H9 (cell line): ENCODE results near the gene CDK2AP2. TPM values are rescaled to one million over a fixed set of nuclear protein-coding genes. Genes with fewer than 3 reads are reported as not detected.
A peak's percentile ranks its signal among the peaks of the same experiment; 100 is the strongest.
"Not testable (repeated sequence)": the region's sequence is repeated elsewhere in the genome, so short reads cannot be mapped to it uniquely, and the experiment has no call there.

Experiments used
- DNase-seq: peaks from one replicate; pipeline ENCODE4 v3.0.0-alpha.2; 2017
- H2AFZ ChIP-seq: one replicate; pipeline ENCODE4 v1.6.1; 2013; ENCODE audit warnings: mild to moderate bottlenecking, low read length, control low read depth, moderate library complexity
- H2AK5ac ChIP-seq: 2 replicates; pipeline ENCODE4 v1.6.1; 2013; ENCODE audit warnings: low read length, control low read depth, mixed read lengths; ENCODE audit not compliant: insufficient read length
- H2BK120ac ChIP-seq: one replicate; pipeline ENCODE4 v1.6.1; 2013; ENCODE audit warnings: low read depth, mild to moderate bottlenecking, low read length, control low read depth, inconsistent platforms; ENCODE audit not compliant: poor library complexity, severe bottlenecking
- H2BK12ac ChIP-seq: 2 replicates; pipeline ENCODE4 v1.6.1; 2013; ENCODE audit warnings: low read length, control low read depth, mixed read lengths, low read depth; ENCODE audit not compliant: insufficient read length
- H2BK15ac ChIP-seq: 2 replicates; pipeline ENCODE4 v1.6.1; 2013; ENCODE audit warnings: low read depth, low read length, control low read depth
- H2BK20ac ChIP-seq: one replicate; pipeline ENCODE4 v1.6.1; 2013; ENCODE audit warnings: low read depth, mild to moderate bottlenecking, low read length, control low read depth, inconsistent platforms; ENCODE audit not compliant: poor library complexity, severe bottlenecking
- H2BK5ac ChIP-seq: 2 replicates; pipeline ENCODE4 v1.6.1; 2013; ENCODE audit warnings: low read length, control low read depth, mixed read lengths; ENCODE audit not compliant: insufficient read length
- H3K14ac ChIP-seq: 2 replicates; pipeline ENCODE4 v1.6.1; 2013; ENCODE audit warnings: low read length, control low read depth; ENCODE audit not compliant: insufficient read depth
- H3K18ac ChIP-seq: 2 replicates; pipeline ENCODE4 v1.6.1; 2013; ENCODE audit warnings: low read depth, mild to moderate bottlenecking, mixed read lengths, low read length, control low read depth; ENCODE audit not compliant: insufficient read length
- H3K23ac ChIP-seq: 2 replicates; pipeline ENCODE4 v1.6.1; 2013; ENCODE audit warnings: low read length, control low read depth, mixed read lengths, low read depth; ENCODE audit not compliant: insufficient read length
- H3K23me2 ChIP-seq: 2 replicates; pipeline ENCODE4 v1.6.1; 2013; ENCODE audit warnings: low read depth, mild to moderate bottlenecking, mixed read lengths, low read length, control low read depth; ENCODE audit not compliant: insufficient read length, poor library complexity, severe bottlenecking
- H3K27ac ChIP-seq: 2 replicates; pipeline ENCODE4 v1.5.1; 2013; ENCODE audit warnings: low read length, control low read depth, mixed read lengths, low read depth; ENCODE audit not compliant: insufficient read length
- H3K27me3 ChIP-seq: 2 replicates; pipeline ENCODE4 v1.6.1; 2013; ENCODE audit warnings: low read length, control low read depth, inconsistent platforms; ENCODE audit not compliant: insufficient read depth
- H3K4ac ChIP-seq: 2 replicates; pipeline ENCODE4 v1.6.1; 2013; ENCODE audit warnings: low read depth, mild to moderate bottlenecking, control low read depth, inconsistent platforms, low read length, moderate library complexity
- H3K4me1 ChIP-seq: 2 replicates; pipeline ENCODE4 v1.6.1; 2013; ENCODE audit warnings: low read length, control low read depth, inconsistent platforms; ENCODE audit not compliant: insufficient read depth
- H3K4me2 ChIP-seq: 2 replicates; pipeline ENCODE4 v1.6.1; 2013; ENCODE audit warnings: low read length, control low read depth, mixed read lengths; ENCODE audit not compliant: insufficient read length, insufficient read depth
- H3K56ac ChIP-seq: 2 replicates; pipeline ENCODE4 v1.6.1; 2013; ENCODE audit warnings: low read depth, mild to moderate bottlenecking, mixed read lengths, low read length, control low read depth; ENCODE audit not compliant: insufficient read length
- H3K79me1 ChIP-seq: 2 replicates; pipeline ENCODE4 v1.6.1; 2013; ENCODE audit warnings: low read depth, mild to moderate bottlenecking, moderate library complexity, low read length, control low read depth, inconsistent platforms; ENCODE audit not compliant: insufficient read depth, poor library complexity, severe bottlenecking
- H3K79me2 ChIP-seq: 2 replicates; pipeline ENCODE4 v1.6.1; 2013; ENCODE audit warnings: low read length, control low read depth, inconsistent platforms; ENCODE audit not compliant: insufficient read depth
- H3K9ac ChIP-seq: 2 replicates; pipeline ENCODE4 v1.6.1; 2013; ENCODE audit warnings: low read length, control low read depth, mixed read lengths; ENCODE audit not compliant: insufficient read length; ENCODE audit errors: extremely low read depth
- H3K9me3 ChIP-seq: one replicate; pipeline ENCODE4 v1.6.1; 2013; ENCODE audit warnings: low read depth, low read length, inconsistent platforms; ENCODE audit not compliant: control insufficient read depth
- H3T11ph ChIP-seq: one replicate; pipeline ENCODE4 v1.6.1; 2013; ENCODE audit warnings: mild to moderate bottlenecking, low read length, control low read depth, inconsistent platforms
- H4K20me1 ChIP-seq: one replicate; pipeline ENCODE4 v1.6.1; 2013; ENCODE audit not compliant: control insufficient read depth, insufficient read length, insufficient read depth
- H4K5ac ChIP-seq: 2 replicates; pipeline ENCODE4 v1.6.1; 2013; ENCODE audit warnings: low read depth, mild to moderate bottlenecking, mixed read lengths, low read length, control low read depth; ENCODE audit not compliant: insufficient read length
- H4K8ac ChIP-seq: replicated peaks from 2 replicates; pipeline ENCODE4 v1.6.1; 2013; ENCODE audit warnings: low read length, control low read depth, mixed read lengths, low read depth; ENCODE audit not compliant: insufficient read length
- H4K91ac ChIP-seq: 2 replicates; pipeline ENCODE4 v1.6.1; 2013; ENCODE audit warnings: low read depth, mild to moderate bottlenecking, moderate library complexity, mixed read lengths, low read length, control low read depth; ENCODE audit not compliant: insufficient read length
- H3K27ac Mint-ChIP-seq, 3 experiments: 2 replicates in 2 of 3; 3 replicates in 1 of 3; pipeline ENCODE4 v1.8.0; 2020 to 2021; ENCODE audit warnings: mixed read lengths in 3 of 3, mild to moderate bottlenecking in 1 of 3, moderate library complexity in 1 of 3
- H3K27me3 Mint-ChIP-seq: 2 replicates; pipeline ENCODE4 v1.8.0; 2021; ENCODE audit warnings: low read depth, mild to moderate bottlenecking, moderate library complexity, mixed read lengths
- H3K36me3 Mint-ChIP-seq, 3 experiments: 2 replicates in 2 of 3; 3 replicates in 1 of 3; pipeline ENCODE4 v1.8.0; 2020 to 2021; ENCODE audit warnings: low read depth in 3 of 3, mixed read lengths in 3 of 3; ENCODE audit not compliant: insufficient read depth in 1 of 3
- H3K4me1 Mint-ChIP-seq, 2 experiments: 2 replicates each; pipeline ENCODE4 v1.8.0; 2020; ENCODE audit warnings: mixed read lengths in 2 of 2
- H3K4me3 Mint-ChIP-seq, 2 experiments: 2 replicates in 1 of 2; 3 replicates in 1 of 2; pipeline ENCODE4 v1.8.0; 2020 to 2021; ENCODE audit warnings: mild to moderate bottlenecking in 2 of 2, mixed read lengths in 2 of 2, moderate library complexity in 1 of 2
- H3K9me3 Mint-ChIP-seq, 2 experiments: 2 replicates in 1 of 2; 3 replicates in 1 of 2; pipeline ENCODE4 v1.8.0; 2020; ENCODE audit warnings: mild to moderate bottlenecking in 2 of 2, mixed read lengths in 2 of 2, moderate library complexity in 1 of 2
- WGBS: extraction: QIAGEN DNeasy Blood & Tissue Kit; methylation state at CpG from one replicate; pipeline ENCODE4 v1.1.7; 2013; ENCODE audit warnings: missing lambda C conversion rate, low lambda C conversion rate, mixed read lengths; ENCODE audit not compliant: insufficient read length; ENCODE audit errors: extremely low coverage; 5-methylcytosine and 5-hydroxymethylcytosine counted together
- total RNA-seq: library from RNA; stranded (reverse); gene quantifications from 2 replicates; pipeline ENCODE4 v1.2.1, GENCODE V29; 2021
- TF ChIP-seq, protein P1 (sequence below): fragments of 200-600 bp; sonication (generic); conservative IDR thresholded peaks from 3 replicates; pipeline ENCODE4 v1.8.0; 2021; ENCODE audit warnings: antibody characterized with exemption, mild to moderate bottlenecking

Gene CDK2AP2
- total RNA-seq, 1 experiment from 2014 or later = 36.1 TPM

DNA sequence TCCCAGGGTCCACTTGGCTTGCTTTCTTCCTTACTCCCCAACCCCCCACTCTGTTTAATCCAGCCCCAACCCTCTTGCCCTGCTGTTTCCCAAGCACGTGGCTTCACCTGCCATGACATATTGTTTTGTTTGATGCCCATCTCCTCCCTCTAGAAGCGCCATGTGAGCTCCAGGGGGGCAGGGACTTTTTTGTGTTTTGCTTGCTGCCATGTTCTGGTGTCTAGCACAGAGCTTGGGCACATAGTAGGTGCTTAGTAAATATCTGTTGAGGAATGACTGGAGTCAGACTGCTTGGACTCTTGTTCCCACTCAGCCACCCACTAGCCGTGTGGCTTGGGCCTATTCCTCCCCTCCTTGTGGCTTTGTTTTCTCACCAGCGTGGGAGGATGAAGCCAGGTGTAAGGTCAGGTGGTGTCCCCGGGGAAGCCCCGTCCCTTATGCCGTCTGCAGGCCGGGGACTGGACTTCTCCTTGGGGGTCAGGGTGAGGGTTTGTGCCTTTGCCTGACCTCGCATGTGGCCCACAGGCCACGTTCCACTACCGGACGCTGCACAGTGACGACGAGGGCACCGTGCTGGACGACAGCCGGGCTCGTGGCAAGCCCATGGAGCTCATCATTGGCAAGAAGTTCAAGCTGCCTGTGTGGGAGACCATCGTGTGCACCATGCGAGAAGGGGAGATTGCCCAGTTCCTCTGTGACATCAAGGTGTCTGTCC lies 21.3 kb downstream of the CDK2AP2 start:
- H3K27me3 ChIP-seq = no peaks in the 10 kb centered on the region; the same call in 1 of the 2 replicates
- no peaks in the 10 kb centered on the region; the same call in 1 of the 2 replicates for H3K4me1 ChIP-seq
- no peak overlapping the region for H3K4me2 ChIP-seq
- no peaks in the 10 kb centered on the region for H3K79me1 ChIP-seq
- H3K9me3 Mint-ChIP-seq = no peaks in the 10 kb centered on the region
- no peak overlapping the region for H3K4me3 Mint-ChIP-seq
- H2AFZ ChIP-seq = no peak overlapping the region
- H3K79me2 ChIP-seq = no peaks in the 10 kb centered on the region
- H3K9ac ChIP-seq = no peak overlapping the region
- no peak overlapping the region; the same call in 1 of the 2 replicates for H3K14ac ChIP-seq
- no peak overlapping the region for H3K27ac ChIP-seq
- H2AK5ac ChIP-seq = no peak overlapping the region
- peak overlapping the region in 1 of 3 experiments; percentile 25; a peak in 2 of 7 replicates for H3K27ac Mint-ChIP-seq
- no peak overlapping the region for H4K8ac ChIP-seq
- H4K5ac ChIP-seq = no peak overlapping the region
- no peak overlapping the region for H2BK120ac ChIP-seq
- H3K23ac ChIP-seq = no peak overlapping the region
- no peak overlapping the region for H3K4ac ChIP-seq
- H3K36me3 Mint-ChIP-seq = peaks cover 9 to 26% (median 20%) of the 10 kb centered on the region in 3 experiments
- H3K9me3 ChIP-seq = no peaks in the 10 kb centered on the region
- H3K27me3 Mint-ChIP-seq = peaks cover 22% of the 10 kb centered on the region
- no peak overlapping the region for H3K18ac ChIP-seq
- no peaks in the 10 kb centered on the region for H3K23me2 ChIP-seq
- no CpG with 5 or more reads among the region's 20 CpGs for WGBS
- TF ChIP-seq, protein P1, sequence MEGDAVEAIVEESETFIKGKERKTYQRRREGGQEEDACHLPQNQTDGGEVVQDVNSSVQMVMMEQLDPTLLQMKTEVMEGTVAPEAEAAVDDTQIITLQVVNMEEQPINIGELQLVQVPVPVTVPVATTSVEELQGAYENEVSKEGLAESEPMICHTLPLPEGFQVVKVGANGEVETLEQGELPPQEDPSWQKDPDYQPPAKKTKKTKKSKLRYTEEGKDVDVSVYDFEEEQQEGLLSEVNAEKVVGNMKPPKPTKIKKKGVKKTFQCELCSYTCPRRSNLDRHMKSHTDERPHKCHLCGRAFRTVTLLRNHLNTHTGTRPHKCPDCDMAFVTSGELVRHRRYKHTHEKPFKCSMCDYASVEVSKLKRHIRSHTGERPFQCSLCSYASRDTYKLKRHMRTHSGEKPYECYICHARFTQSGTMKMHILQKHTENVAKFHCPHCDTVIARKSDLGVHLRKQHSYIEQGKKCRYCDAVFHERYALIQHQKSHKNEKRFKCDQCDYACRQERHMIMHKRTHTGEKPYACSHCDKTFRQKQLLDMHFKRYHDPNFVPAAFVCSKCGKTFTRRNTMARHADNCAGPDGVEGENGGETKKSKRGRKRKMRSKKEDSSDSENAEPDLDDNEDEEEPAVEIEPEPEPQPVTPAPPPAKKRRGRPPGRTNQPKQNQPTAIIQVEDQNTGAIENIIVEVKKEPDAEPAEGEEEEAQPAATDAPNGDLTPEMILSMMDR = no peak
- no peak overlapping the region for H4K91ac ChIP-seq
- no peak overlapping the region for H3T11ph ChIP-seq
- no peaks in the 10 kb centered on the region for H4K20me1 ChIP-seq
- H3K4me1 Mint-ChIP-seq = peaks cover 19 to 25% of the 10 kb centered on the region in 2 experiments
- H2BK12ac ChIP-seq = no peak overlapping the region
- no peak for DNase-seq
- no peak overlapping the region for H3K56ac ChIP-seq
- H2BK15ac ChIP-seq = no peak overlapping the region
- no peak overlapping the region for H2BK5ac ChIP-seq
- H2BK20ac ChIP-seq = no peak overlapping the region

DNA sequence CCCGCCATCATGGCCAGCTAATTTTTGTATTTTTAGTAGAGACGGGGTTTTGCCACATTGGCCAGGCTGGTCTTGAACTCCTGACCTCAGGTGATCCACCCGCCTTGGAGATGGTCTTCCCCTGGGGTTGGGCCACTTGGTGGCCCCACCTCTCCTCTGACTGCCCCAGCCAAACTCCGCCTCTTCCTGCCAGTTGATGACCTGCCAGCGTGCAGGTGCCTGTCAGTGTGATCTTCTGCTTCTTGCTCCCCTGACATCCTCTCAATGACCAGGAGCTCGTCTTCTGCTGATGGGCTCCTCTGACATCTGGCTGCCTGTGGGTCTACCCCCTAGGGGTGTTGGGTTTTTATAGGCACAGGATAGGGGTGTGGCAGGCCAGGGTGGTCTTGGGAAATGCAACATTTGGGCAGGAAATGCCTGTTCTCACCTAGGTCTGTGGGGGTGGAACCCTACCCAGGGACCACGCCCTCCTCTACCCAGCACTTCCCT lies 22.0 kb downstream of the CDK2AP2 start:
- WGBS = no CpG with 5 or more reads among the region's 7 CpGs
- H2BK120ac ChIP-seq, H4K8ac ChIP-seq, H3K4me1 ChIP-seq, H3K4me3 Mint-ChIP-seq, H2AFZ ChIP-seq, H3K27ac Mint-ChIP-seq, H2AK5ac ChIP-seq, H3K27me3 ChIP-seq, H3K9ac ChIP-seq, H3K79me2 ChIP-seq, H2BK20ac ChIP-seq, H3K14ac ChIP-seq, H3T11ph ChIP-seq, H3K79me1 ChIP-seq, H2BK5ac ChIP-seq, H3K56ac ChIP-seq, H3K4ac ChIP-seq, H3K23ac ChIP-seq, H3K4me2 ChIP-seq, H3K9me3 Mint-ChIP-seq, H3K9me3 ChIP-seq, H3K18ac ChIP-seq, H3K27ac ChIP-seq, H2BK15ac ChIP-seq, H2BK12ac ChIP-seq, H4K5ac ChIP-seq, H3K23me2 ChIP-seq, H4K91ac ChIP-seq, H4K20me1 ChIP-seq: not testable (repeated sequence)
- peaks cover 24% of the 10 kb centered on the region for H3K27me3 Mint-ChIP-seq
- peaks cover 9 to 22% (median 18%) of the 10 kb centered on the region in 3 experiments for H3K36me3 Mint-ChIP-seq
- peaks cover 19 to 25% of the 10 kb centered on the region in 2 experiments for H3K4me1 Mint-ChIP-seq
- peak; percentile 73 for DNase-seq
